Myocyte (in vitro differentiated cells): Measurements from ENCODE around the gene PCDHB9. TPM values are rescaled to one million over a fixed set of nuclear protein-coding genes. Genes with fewer than 3 reads are reported as not detected.
"Not testable (repeated sequence)": the region's sequence is repeated elsewhere in the genome, so short reads cannot be mapped to it uniquely, and the experiment has no call there.

Source experiments
- DNase-seq: peaks from one replicate; pipeline ENCODE4 v3.0.0-alpha.2; 2012; ENCODE audit warnings: low read depth
- polyA plus RNA-seq: library from polyadenylated mRNA; unstranded; fragments of >200 nt; gene quantifications from one replicate; pipeline ENCODE4 v1.2.1, GENCODE V29; 2012; ENCODE audit warnings: missing spikeins
- total RNA-seq: library from RNA; depleted of rRNA; stranded (reverse); fragments of >200 nt; gene quantifications from 2 replicates; pipeline ENCODE4 v1.2.3, GENCODE V29; 2014

PCDHB9 gene
- 6.8 TPM in 2 replicates for total RNA-seq
- polyA plus RNA-seq: 5.0 TPM

- no peak for DNase-seq
These were observed at the start of gene PCDHB9 for GRCh38 chr5:141186897-141187512. TSS of gene PCDHB9 (plus strand) at chr5:141187161. CDS start at chr5:141187319, 158 bp downstream.

DNA sequence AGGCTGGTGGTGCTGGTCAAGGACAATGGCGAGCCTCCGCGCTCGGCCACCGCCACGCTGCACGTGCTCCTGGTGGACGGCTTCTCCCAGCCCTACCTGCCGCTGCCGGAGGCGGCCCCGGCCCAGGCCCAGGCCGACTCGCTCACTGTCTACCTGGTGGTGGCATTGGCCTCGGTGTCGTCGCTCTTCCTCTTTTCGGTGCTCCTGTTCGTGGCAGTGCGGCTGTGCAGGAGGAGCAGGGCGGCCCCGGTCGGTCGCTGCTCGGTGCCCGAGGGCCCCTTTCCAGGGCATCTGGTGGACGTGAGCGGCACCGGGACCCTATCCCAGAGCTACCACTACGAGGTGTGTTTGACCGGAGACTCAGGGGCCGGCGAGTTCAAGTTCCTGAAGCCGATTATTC is 49.6 kb upstream of the PCDHB9 start:
- DNase-seq: not testable (repeated sequence)

- DNase-seq: peak; percentile 44
These were observed 37.1 kb upstream of the PCDHB9 start, which contains the start of gene PCDHB6 for GRCh38 chr5:141149812-141150211. TSS of gene PCDHB6 (plus strand) at chr5:141150057. CDS start at chr5:141150258, 201 bp downstream.

- no peak for DNase-seq
These were observed 36.6 kb upstream of the PCDHB9 start for GRCh38 chr5:141150224-141150992.

GRCh38 chr5:141150993-141151325 is 36.0 kb upstream of the PCDHB9 start:
- no peak for DNase-seq

GRCh38 chr5:141151632-141152031 is 35.3 kb upstream of the PCDHB9 start:
- not testable (repeated sequence) for DNase-seq

GRCh38 chr5:141152096-141152495 is 34.9 kb upstream of the PCDHB9 start:
- DNase-seq: not testable (repeated sequence)

GRCh38 chr5:141155540-141156374 is 31.2 kb upstream of the PCDHB9 start:
- DNase-seq: no peak

GRCh38 chr5:141157356-141157755 is 29.6 kb upstream of the PCDHB9 start:
- DNase-seq: not testable (repeated sequence)

DNA sequence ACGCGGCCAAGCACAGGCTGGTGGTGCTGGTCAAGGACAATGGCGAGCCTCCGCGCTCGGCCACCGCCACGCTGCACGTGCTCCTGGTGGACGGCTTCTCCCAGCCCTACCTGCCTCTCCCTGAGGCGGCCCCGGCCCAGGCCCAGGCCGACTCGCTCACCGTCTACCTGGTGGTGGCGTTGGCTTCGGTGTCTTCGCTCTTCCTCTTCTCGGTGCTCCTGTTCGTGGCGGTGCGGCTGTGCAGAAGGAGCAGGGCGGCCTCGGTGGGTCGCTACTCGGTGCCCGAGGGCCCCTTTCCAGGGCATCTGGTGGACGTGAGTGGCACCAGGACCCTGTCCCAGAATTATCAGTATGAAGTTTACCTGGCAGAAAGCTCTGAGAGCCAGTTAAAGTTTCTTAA is 29.1 kb upstream of the PCDHB9 start:
- not testable (repeated sequence) for DNase-seq

- DNase-seq: peak; percentile 82
These were observed 14.4 kb upstream of the PCDHB9 start, which contains the start of gene PCDHB7 for GRCh38 chr5:141172381-141173204. TSS of gene PCDHB7 (plus strand) at chr5:141172644. CDS start at chr5:141172836, 192 bp downstream.

DNA sequence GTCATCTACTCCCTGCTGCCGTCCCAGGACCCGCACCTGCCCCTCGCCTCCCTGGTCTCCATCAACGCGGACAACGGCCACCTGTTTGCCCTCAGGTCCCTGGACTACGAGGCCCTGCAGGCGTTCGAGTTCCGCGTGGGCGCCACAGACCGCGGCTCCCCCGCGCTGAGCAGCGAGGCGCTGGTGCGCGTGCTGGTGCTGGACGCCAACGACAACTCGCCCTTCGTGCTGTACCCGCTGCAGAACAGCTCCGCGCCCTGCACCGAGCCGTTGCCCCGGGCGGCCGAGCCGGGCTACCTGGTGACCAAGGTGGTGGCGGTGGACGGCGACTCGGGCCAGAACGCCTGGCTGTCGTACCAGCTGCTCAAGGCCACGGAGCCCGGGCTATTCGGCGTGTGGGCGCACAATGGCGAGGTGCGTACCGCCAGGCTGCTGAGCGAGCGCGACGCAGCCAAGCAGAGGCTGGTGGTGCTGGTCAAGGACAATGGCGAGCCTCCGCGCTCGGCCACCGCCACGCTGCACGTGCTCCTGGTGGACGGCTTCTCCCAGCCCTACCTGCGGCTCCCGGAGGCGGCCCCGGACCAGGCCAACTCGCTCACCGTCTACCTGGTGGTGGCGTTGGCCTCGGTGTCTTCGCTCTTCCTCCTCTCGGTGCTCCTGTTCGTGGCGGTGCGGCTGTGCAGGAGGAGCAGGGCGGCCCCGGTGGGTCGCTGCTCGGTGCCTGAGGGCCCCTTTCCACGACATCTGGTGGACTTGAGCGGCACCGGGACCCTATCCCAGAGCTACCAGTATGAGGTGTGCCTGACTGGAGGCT is 12.5 kb upstream of the PCDHB9 start:
- not testable (repeated sequence) for DNase-seq

DNA sequence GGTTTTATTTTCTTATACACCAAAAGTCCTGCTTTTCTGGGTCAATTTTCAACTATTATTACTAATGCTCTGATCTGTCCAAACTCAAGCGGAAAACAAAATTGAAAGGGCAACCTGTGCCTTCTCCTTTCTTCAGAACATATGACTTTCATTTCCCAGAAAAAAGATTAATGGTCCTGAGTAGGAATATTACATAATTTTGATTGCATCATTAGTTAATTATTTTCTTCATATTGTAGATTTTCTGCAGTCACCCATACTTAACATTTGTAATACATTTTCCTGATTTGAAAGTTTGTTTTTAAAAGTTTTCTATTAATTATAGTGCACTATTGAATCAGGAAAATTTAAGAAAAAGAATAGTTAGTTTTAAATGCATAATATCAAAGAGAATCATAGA is 11.0 kb upstream of the PCDHB9 start:
- DNase-seq: no peak

GRCh38 chr5:141177577-141178191 is 9.3 kb upstream of the PCDHB9 start, which contains the start of gene PCDHB8:
TSS of gene PCDHB8 (plus strand) at chr5:141177790. CDS start at chr5:141178035, 245 bp downstream.
- peak; percentile 27 for DNase-seq

GRCh38 chr5:141179371-141179770 is 7.6 kb upstream of the PCDHB9 start:
- DNase-seq: not testable (repeated sequence)

DNA sequence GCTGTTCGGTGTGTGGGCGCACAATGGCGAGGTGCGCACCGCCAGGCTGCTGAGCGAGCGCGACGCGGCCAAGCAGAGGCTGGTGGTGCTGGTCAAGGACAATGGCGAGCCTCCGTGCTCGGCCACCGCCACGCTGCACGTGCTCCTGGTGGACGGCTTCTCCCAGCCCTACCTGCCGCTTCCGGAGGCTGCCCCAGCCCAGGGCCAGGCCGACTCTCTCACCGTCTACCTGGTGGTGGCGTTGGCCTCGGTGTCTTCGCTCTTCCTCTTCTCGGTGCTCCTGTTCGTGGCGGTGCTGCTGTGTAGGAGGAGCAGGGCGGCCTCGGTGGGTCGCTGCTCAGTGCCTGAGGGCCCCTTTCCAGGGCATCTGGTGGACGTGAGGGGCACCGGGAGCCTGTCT is 7.1 kb upstream of the PCDHB9 start:
- not testable (repeated sequence) for DNase-seq

- no peak for DNase-seq
These were observed 6.6 kb upstream of the PCDHB9 start for GRCh38 chr5:141180313-141180712.

- peak; percentile 78 for DNase-seq
These were observed 4.7 kb upstream of the PCDHB9 start, which contains the start of gene PCDHB16 for GRCh38 chr5:141182248-141182647. TSS of gene PCDHB16 (plus strand) at chr5:141182387. CDS start at chr5:141182560, 173 bp downstream.
